Adipose tissue (tissue), 3 donors: Measurements from ENCODE around the gene ZNF503. TPM values are rescaled to one million over a fixed set of nuclear protein-coding genes. Genes with fewer than 3 reads are reported as not detected.
"Not testable (repeated sequence)": the region's sequence is repeated elsewhere in the genome, so short reads cannot be mapped to it uniquely, and the experiment has no call there.

Experiments used
- H3K27ac ChIP-seq: one replicate; pipeline ENCODE4 v1.5.1; 2013; ENCODE audit warnings: low read depth, low read length
- WGBS, 3 donors: extraction: QIAGEN DNeasy Blood & Tissue Kit; methylation state at CpG; one replicate each; pipeline ENCODE4 v1.1.7; 2013; 5-methylcytosine and 5-hydroxymethylcytosine counted together
- polyA plus RNA-seq, 3 donors: library from polyadenylated mRNA; stranded (reverse); fragments of 200-250 nt; gene quantifications; one replicate each; pipeline ENCODE4 v1.2.3, GENCODE V29; 2013
- donor health status: healthy with polysubstance abuse.
- donor health status: Bipolar disorder and iron deficiency.
- donor health status: healthy.

Gene ZNF503
- polyA plus RNA-seq, 3 donors = 11.5 to 19.8 (median 12.7) TPM

DNA sequence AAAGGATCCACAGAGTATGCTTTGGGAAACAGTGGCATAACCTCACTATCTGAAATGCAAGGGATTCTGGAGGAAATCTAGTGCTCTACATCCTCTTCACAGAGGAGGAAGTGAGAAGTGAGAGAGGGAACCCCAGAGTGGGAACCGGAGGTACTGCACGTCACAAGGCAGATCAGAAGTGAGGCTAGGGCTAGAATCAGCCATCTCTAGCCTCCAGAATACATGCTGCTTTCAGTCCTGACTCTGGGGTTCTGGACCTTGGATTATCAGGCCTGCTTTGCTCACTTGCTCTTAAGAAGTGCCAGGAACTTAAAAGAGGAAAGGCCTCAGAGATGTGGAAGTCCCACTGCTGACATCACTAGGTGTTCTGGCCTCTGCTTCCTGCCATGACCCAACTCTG is 25.7 kb downstream of the ZNF503 start:
- no peak overlapping the region for H3K27ac ChIP-seq
- 57 to 85% (median 67%) methylated on average over 2 of the region's 2 CpGs for WGBS, 3 donors

DNA sequence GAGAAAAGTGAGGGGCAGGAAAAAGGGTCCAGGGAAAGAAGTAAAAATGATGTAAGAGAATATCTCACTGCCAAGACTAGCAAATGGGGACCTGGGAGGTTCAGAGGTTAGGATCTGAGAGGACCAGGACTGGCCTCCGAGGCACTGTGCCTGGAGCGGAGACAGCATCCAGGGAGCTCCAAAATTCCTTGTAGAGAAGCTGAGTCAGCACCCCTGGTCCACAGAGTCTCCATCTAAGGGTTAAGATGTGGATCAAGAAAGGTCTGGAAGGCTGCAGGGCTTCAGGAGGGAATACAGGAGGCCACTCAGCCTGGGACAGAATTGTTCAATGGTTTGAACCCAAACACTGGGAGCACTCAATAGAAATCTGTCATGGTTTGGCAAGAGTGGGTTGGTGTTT is 30.6 kb downstream of the ZNF503 start:
- H3K27ac ChIP-seq = no peak overlapping the region
- 93 to 97% (median 95%) methylated on average over 2 of the region's 2 CpGs for WGBS, 3 donors

DNA sequence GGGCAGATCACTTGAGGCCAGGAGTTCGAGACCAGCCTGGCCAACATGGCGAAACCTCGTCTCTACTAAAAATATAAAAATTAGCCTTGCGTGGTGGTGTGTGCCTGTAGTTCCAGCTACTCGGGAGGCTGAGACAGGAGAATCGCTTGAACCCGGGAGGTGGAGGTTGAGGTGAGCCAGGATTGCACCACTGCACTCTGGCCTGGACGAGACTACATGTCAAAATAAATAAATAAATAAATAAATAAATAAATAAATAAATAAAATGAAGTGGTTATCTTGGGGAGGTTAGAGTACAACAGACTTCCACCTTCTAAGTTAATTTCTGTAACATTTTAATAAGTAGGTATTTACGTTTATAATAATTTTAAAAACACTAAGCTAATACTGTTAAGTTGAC is 31.7 kb downstream of the ZNF503 start:
- H3K27ac ChIP-seq = not testable (repeated sequence)
- WGBS, 3 donors = 97 to 98% (median 98%) methylated on average over 9 of the region's 9 CpGs

DNA sequence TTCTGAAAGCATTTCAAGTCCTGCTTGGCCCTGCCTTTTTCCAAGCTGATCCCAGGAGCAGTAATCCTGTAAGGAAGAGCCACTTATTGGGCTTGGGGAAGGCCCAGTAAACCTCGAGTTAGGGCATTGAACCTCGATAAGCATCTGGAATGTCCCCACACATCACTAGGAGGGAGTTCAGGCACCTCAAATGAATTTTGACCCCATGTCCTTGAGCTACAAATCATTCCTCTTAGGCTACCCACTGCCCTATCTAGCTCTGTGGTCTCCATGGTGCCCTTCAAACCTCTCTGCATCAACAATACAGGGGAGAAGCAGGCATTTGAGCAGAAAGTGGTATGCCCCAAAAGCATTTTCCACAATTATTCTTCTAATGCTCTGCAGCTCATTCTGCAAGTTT is 33.7 kb downstream of the ZNF503 start:
- 79 to 93% (median 80%) methylated on average over 2 of the region's 2 CpGs for WGBS, 3 donors

DNA sequence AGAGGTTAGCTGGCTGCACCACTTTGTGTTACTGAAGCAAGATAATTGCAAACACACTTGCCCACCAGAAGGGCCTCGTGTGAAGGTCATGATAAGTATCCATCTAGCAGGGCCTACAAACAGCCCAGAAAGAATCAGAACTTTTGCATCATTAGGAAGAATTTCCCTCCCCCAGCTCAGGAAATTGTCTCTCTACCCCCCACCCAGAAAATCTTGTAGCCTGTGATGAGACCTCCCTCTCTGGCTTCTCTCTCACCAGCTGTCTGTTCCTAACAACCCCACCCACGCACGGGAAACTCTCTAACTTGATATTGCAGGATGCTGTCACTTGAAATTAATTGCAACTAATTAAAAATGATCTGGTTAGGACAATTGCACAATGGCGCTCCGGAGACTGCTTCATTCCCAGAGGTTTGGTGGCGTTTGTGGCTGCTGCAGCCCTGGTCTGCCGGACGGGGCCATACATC is 34.5 kb downstream of the ZNF503 start:
- 21 to 62% (median 31%) methylated on average over 8 of the region's 8 CpGs for WGBS, 3 donors
- no peak overlapping the region for H3K27ac ChIP-seq

More for the DNA sequence above, 33.7 kb downstream of the ZNF503 start:
- no peak overlapping the region for H3K27ac ChIP-seq

DNA sequence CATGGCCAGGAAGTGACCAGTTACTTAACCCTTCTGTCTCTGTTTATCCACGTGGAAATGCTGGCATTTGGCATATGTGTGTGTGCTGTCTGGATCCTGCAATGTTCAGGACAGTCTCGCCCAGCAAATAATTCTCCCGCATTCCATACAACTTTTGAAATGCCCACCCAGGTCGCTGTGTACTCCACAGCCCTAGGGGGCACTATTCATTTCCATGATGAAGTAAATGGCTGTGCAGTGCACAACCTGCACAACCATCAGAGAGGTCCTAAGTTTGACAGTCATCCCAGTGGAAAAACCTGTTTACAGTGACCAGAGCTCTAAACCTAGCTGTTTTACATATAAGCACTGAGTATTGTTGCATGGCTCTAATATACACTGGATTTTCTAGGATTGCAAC is 38.1 kb downstream of the ZNF503 start:
- no peak overlapping the region for H3K27ac ChIP-seq
- WGBS, 3 donors = 87 to 95% (median 90%) methylated on average over 4 of the region's 4 CpGs

DNA sequence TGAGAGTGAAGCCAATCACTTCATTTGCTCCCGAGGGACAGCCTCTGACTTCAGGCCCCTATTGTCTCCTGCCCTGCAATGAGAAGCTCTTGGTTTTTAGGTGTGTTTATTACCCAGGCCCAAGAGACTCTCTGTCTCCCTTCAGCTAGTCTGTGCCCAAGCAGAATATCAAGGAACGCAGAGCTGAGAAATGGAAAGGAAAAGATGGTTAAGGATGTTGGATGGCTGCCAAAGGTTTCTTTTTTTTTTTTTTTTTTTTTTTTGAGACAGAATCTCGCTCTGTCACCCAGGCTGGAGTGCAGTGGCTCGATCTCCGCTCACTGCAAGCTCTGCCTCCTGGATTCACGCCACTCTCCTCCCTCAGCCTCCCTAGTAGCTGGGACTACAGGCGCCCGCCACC is 41.7 kb downstream of the ZNF503 start:
- H3K27ac ChIP-seq = not testable (repeated sequence)
- WGBS, 3 donors = 79 to 92% (median 79%) methylated on average over 7 to 8 of the region's 8 CpGs

DNA sequence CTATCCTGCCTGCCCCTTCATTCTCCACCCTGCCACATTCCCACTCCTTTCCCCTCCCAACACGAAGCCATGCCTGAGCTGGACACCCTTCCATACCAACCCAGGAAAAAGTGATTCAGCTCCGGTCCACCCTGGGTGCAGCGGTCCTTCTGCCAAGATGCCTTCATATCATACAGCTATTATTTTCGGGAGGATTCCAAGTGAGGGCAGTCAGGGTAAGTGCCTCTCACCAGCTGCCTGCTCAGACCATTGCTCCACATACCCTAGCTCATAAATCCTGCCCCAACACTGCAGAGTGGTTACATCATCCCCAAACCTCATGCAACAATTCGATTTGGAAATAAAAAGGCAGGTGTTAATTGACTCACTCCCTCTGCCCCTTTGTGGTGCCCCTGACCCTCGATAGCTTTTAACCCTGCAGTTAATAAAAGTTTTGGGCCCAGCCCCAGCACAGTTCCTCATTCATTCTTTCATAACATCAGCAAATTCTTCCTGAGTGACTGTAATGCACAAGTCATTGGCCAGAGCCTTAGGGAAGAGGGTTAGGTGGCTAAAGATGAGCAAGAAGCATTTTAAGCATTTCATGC is 42.6 kb downstream of the ZNF503 start:
- WGBS, 3 donors = 50 to 86% (median 59%) methylated on average over 6 of the region's 6 CpGs
- H3K27ac ChIP-seq = no peak overlapping the region

DNA sequence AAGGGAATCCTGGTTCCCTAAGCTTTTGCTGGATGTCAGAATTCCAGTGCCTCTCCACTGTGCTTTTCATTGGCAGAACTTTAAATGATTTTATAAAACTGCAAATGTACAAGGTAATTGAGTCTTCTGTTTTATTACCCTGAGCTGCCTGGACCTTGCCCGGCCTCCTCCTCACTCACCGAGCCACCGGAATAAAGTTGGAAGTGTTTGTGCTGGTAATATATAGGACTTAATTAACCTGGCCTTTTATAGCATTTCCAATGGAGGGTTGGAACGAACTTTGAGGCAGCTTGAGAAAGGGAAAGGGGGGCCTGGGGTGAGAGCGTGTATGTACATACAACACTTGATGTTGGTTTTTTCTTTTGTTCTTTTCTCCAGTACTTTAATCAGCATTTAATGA is 43.4 kb downstream of the ZNF503 start:
- WGBS, 3 donors = 89 to 92% (median 91%) methylated on average over 5 of the region's 5 CpGs
- no peak overlapping the region for H3K27ac ChIP-seq

DNA sequence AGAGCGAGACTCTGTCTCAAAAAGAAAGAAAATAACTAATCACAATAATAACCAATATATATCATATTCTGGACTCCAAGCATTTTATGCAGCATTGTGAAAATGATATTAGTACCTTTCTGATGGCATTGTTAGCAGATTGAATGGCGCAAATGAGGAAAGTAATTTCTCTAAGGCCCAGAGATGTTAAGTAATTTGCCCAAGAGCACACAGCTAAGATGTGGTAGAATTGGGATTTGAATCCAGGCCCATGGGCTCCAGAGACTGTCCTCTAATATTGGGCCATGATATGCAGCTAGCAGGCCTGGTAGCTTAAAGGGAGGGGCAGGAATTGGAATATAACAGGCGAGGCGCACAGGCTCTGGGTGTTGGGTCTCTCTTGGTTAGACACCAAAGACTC is 44.1 kb downstream of the ZNF503 start:
- WGBS, 3 donors = 93 to 98% (median 98%) methylated on average over 4 of the region's 4 CpGs
- H3K27ac ChIP-seq = no peak overlapping the region

DNA sequence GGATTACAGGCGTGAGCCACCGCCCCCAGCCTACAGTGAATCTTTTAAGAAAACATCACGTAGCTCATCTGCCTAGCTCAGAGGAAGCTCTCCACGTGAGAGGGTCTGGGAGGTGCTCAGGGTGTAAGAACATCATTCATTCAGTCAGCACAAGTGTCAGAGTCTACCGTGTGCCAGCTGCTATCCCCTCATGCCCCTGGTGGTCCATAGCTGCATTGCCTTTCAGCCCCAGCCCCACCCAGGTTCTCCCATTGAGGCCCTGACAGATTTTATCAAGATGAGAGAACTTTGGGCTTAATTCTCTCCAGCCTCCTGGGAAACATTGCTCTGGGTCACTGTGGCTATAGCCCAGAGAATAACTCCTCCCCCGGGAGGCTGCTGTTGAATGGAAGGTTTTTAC is 45.1 kb downstream of the ZNF503 start:
- no peak overlapping the region for H3K27ac ChIP-seq
- 81 to 86% (median 82%) methylated on average over 6 of the region's 6 CpGs for WGBS, 3 donors

DNA sequence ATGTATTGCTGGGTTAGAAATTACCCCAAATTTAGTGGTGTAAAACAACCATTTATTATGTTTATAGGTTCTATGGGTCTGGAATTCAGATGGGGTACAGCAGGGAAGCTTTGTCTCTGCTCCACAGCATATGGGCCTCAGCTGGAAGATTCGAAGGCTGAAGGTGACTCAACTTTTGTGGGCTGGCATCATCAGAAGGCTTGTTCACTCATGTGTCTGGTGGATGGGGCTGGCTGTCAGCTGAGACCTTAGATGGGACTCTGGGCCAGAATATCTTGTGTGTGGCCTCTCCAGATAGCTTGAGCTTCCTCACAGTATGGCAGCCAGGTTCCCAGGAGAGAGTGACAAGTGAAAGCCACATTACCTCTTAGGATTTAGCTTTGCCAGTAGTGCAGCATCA is 45.9 kb downstream of the ZNF503 start:
- WGBS, 3 donors = 82 to 100% (median 90%) methylated on average over 1 of the region's 1 CpG

DNA sequence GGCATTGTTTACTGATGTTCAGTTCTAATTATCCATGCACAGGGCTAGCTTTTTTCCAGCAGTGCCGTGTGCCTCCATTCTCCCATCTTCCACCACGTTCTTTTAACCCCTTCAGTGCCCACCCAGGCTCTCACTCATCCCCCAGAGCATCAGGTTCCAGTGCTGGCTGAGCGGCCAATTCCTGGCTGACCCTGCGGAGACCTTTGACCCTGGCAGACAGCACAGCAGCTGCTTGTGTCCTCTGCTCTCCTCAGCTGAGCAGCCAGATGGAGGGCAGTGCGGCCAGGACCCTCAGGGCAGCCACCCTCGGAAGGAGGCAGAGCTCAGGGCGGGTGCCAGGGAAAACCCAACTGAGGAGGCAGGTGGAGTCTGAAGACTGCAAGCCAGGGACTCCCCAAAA is 48.4 kb downstream of the ZNF503 start:
- no peak overlapping the region for H3K27ac ChIP-seq
- WGBS, 3 donors = 62 to 69% (median 66%) methylated on average over 7 of the region's 7 CpGs

More for the DNA sequence above, 45.9 kb downstream of the ZNF503 start:
- no peak overlapping the region for H3K27ac ChIP-seq

DNA sequence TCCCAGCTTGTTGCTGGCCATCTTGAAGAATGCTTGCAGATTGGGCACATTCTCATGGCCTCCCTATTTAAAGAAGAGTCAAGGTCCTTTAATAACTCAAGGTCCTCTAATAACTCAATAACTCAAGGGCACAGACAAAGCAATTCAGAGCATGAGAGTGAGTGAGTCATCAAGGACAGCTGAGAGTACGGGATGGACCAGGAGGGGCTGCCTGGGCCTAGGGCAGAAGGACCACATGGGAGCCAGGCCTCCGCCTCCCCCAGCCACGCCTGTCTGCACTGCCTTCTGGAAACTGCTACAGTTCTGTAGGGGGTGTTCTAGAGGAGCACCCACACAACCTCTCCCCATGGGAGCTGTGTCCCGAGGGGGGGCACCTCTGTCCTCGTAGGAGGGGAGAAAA is 48.9 kb downstream of the ZNF503 start:
- WGBS, 3 donors = 71 to 90% (median 81%) methylated on average over 5 of the region's 5 CpGs
- H3K27ac ChIP-seq = no peak overlapping the region

DNA sequence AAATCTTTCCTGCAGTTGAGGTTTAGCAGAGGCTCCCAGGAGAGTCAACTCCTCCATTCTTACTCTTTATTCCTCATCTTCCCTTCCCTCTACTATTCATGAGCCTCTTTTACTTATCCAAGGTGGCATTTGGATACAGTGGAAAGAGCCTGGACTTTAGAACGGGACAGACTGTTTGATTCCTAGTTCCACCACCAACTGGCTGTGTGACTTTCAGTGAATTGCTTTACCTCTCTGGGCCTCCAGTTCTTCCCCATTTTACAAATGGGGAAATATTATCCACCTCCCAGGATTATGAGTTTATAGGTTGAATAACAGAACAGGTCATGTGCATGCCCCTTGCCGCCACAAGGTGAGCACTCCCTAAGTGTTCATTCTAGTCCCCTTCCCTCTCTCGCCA is 49.9 kb downstream of the ZNF503 start:
- H3K27ac ChIP-seq = no peak overlapping the region
- WGBS, 3 donors = 97% methylated on average over 3 of the region's 3 CpGs

DNA sequence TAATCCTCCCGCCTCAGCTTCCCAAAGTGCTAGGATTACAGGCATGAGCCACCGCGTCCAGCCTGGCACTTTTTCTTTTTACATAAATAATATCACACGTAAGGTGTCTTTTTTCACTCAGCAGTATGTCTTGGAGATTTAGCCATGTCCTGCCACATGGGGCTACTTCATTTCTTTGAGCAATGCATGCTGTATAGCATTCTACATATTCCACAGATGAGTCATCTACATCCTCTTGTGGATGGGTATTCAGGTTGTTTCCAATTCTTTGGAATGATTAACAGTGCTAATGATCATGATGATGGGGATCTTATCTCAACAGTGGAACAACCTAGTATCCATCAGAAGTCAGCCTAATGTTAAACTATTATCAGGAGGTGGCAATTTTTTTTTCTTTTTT is 50.8 kb downstream of the ZNF503 start:
- 86 to 92% (median 91%) methylated on average over 4 of the region's 4 CpGs for WGBS, 3 donors
- H3K27ac ChIP-seq = no peak overlapping the region

Other genes with a start within 250 kb of the ZNF503 start
- 100 to 1,000 TPM; 117 to 169 (median 135) TPM for gene VDAC2, start 191.0 kb downstream of the ZNF503 start, polyA plus RNA-seq
- 100 to 1,000 TPM in 1 of 3 donors, 10 to 100 TPM in 2; 20.1 to 142 (median 33.3) TPM for gene COMTD1, start 165.8 kb downstream of the ZNF503 start, polyA plus RNA-seq
- 10 to 100 TPM in 2 of 3 donors, 1 to 10 TPM in 1; 7.2 to 20.6 (median 14.4) TPM for gene LRMDA, start 29.9 kb upstream of the ZNF503 start, polyA plus RNA-seq